Measurements from ENCODE around the gene KCNE1. TPM values are rescaled to one million over a fixed set of nuclear protein-coding genes. Genes with fewer than 3 reads are reported as not detected.
A peak's percentile ranks its signal among the peaks of the same experiment; 100 is the strongest.

Gene KCNE1
- total RNA-seq, 3 donors from 2014 or later (not counting 1 experiment from before 2014, with no cell fraction given) = 0.52 to 3.3 (median 1.6) TPM

DNA sequence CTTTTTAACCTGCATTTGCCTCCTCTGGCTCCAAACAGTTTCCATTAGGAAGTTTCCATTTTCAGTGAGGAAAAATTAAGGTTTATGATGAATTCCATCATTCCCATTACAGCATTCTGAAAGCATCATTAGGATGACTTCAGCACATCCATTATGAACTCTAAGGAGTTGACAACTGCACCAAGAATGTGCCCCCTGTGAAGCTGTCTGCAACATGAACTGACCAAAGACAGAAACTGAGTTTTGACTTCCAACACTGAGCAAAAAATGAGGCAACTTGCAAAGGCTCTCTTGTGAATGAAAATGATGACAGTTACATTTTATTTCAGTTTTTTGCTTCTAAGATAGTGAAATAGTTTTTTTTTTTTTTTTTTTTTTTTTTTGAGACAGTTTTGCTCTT, 18.3 kb upstream of the KCNE1 start:
- peaks cover 0 to 5% of the 10 kb centered on the region in 2 donors for H3K27me3 Mint-ChIP-seq (ENCODE audit: low read depth in 2 of 2)
- Histone ChIP-seq H3K27ac (ENCODE audit: low read length) (no peak overlapping the region), H3K36me3 (ENCODE audit: control insufficient read depth, insufficient read depth, low read length) (no peaks in the 10 kb centered on the region), H3K9me3 (ENCODE audit: control insufficient read depth, insufficient read depth, low read length) (no peaks in the 10 kb centered on the region), H3K4me3 (ENCODE audit: low read length) (no peak overlapping the region), H3K4me1 (ENCODE audit: control insufficient read depth, insufficient read depth, low read length) (peaks cover 23% of the 10 kb centered on the region), H3K27me3 (ENCODE audit: control insufficient read depth, insufficient read depth, low read length) (no peaks in the 10 kb centered on the region)
- no peaks in the 10 kb centered on the region for H3K9me3 Mint-ChIP-seq
- intact Hi-C loops (cut with micrococcal nuclease) = no loop called here
- no peak overlapping the region for H3K27ac Mint-ChIP-seq
- TF ChIP-seq, protein P1, sequence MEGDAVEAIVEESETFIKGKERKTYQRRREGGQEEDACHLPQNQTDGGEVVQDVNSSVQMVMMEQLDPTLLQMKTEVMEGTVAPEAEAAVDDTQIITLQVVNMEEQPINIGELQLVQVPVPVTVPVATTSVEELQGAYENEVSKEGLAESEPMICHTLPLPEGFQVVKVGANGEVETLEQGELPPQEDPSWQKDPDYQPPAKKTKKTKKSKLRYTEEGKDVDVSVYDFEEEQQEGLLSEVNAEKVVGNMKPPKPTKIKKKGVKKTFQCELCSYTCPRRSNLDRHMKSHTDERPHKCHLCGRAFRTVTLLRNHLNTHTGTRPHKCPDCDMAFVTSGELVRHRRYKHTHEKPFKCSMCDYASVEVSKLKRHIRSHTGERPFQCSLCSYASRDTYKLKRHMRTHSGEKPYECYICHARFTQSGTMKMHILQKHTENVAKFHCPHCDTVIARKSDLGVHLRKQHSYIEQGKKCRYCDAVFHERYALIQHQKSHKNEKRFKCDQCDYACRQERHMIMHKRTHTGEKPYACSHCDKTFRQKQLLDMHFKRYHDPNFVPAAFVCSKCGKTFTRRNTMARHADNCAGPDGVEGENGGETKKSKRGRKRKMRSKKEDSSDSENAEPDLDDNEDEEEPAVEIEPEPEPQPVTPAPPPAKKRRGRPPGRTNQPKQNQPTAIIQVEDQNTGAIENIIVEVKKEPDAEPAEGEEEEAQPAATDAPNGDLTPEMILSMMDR (IDR thresholded peaks at IDR 0.05) = no peak
- H3K36me3 Mint-ChIP-seq = no peaks in the 10 kb centered on the region
- peaks cover 33 to 39% of the 10 kb centered on the region in 2 donors for H3K4me1 Mint-ChIP-seq
- DNase-seq = no peak
- ATAC-seq = no peak
- H3K4me3 Mint-ChIP-seq = no peak overlapping the region

DNA sequence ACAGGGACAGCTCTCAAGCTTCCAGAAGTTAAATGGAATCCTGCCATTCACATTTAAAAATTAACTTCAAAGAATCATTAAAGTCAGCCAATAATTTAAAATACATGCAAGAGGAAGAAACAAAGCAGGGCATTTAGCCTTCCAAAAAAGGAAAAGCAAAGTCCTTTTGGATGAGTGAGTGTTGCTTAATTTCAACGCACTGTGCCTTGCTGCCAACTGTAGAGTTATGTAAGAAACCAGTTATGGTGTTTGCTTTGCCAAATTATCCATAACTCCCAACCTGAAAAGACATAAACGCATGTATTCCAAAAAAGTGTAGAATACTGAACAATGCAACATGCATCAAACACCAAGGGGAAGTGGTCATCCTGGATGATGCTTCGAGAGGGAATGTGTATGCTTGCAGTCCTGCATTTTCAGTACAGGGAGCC, 16.1 kb upstream of the KCNE1 start:
- Mint-ChIP-seq H3K4me3 (peak overlapping the region; percentile 6), H3K4me1 (peaks cover 12 to 22% of the 10 kb centered on the region in 2 donors), H3K27ac (no peak overlapping the region), H3K9me3 (no peaks in the 10 kb centered on the region), H3K36me3 (no peaks in the 10 kb centered on the region), H3K27me3 (ENCODE audit: low read depth in 2 of 2) (peaks cover 0 to under 1% of the 10 kb centered on the region in 2 donors)
- H3K27me3 ChIP-seq (ENCODE audit: control insufficient read depth, insufficient read depth, low read length) = no peaks in the 10 kb centered on the region
- ATAC-seq (no peak), DNase-seq (no peak)
- no peak overlapping the region for H3K4me3 ChIP-seq (ENCODE audit: low read length)
- H3K27ac ChIP-seq (ENCODE audit: low read length) = no peak overlapping the region
- TF ChIP-seq, protein P1 (IDR thresholded peaks at IDR 0.05) = no peak
- intact Hi-C loops (cut with micrococcal nuclease) = no loop called here
- peaks cover 7% of the 10 kb centered on the region for H3K4me1 ChIP-seq (ENCODE audit: control insufficient read depth, insufficient read depth, low read length)
- WGBS (ENCODE audit: insufficient coverage) = 100% methylated on average over 3 of the region's 3 CpGs
- no peaks in the 10 kb centered on the region for H3K9me3 ChIP-seq (ENCODE audit: control insufficient read depth, insufficient read depth, low read length)
- no peaks in the 10 kb centered on the region for H3K36me3 ChIP-seq (ENCODE audit: control insufficient read depth, insufficient read depth, low read length)

DNA sequence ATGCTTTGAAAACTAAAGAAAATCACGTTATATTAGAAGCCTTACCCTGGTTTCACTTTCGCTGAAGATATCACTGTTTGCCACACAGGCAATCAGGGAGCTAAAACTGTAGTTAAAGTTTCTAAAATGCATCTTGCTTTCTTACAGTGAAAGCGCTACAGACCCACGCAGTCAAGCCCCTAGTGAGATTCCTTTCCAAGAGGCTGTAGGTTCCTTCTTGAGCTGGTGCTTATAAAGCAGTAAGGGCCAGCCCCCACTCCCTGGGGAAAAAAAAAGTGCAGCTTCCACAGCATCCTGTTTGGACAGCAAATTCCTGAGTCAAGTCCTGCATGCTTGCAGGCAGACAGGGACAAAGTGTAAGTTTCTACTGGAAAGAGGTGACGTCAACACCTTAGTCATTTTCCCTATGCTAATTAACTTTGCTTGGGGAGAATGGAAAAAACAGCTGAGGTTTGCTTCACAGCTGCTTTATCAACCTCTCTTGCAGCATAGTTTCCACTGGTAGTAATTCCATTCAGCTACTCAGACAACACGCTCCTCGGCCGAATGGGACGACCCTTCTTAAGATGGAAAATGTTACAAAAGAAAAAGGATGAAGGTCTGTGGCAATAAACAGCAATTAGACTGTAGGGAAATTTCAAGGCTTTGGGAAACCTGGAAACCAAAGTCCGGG, 14.7 kb upstream of the KCNE1 start:
- no peaks in the 10 kb centered on the region for H3K9me3 Mint-ChIP-seq
- DNase-seq (peak in 1 of 2 donors; percentile 16), ATAC-seq (peak in 2 of 3 donors; percentile 62 to 74)
- no peaks in the 10 kb centered on the region for H3K27me3 Mint-ChIP-seq (ENCODE audit: low read depth in 2 of 2)
- peak overlapping the region; percentile 24 for H3K27ac ChIP-seq (ENCODE audit: low read length)
- 25% methylated on average over 9 of the region's 10 CpGs for WGBS (ENCODE audit: insufficient coverage)
- TF ChIP-seq, protein P1 (IDR thresholded peaks at IDR 0.05) = no peak
- peak overlapping the region; percentile 58 to 87 for H3K27ac Mint-ChIP-seq
- peak overlapping the region; percentile 62 for H3K4me3 Mint-ChIP-seq
- intact Hi-C loops (cut with micrococcal nuclease) = no loop called here
- no peaks in the 10 kb centered on the region for H3K36me3 Mint-ChIP-seq
- no peaks in the 10 kb centered on the region for H3K27me3 ChIP-seq (ENCODE audit: control insufficient read depth, insufficient read depth, low read length)
- peaks cover 12 to 22% of the 10 kb centered on the region in 2 donors for H3K4me1 Mint-ChIP-seq
- H3K9me3 ChIP-seq (ENCODE audit: control insufficient read depth, insufficient read depth, low read length) = no peaks in the 10 kb centered on the region
- peak overlapping the region; percentile 16 for H3K4me3 ChIP-seq (ENCODE audit: low read length)
- H3K4me1 ChIP-seq (ENCODE audit: control insufficient read depth, insufficient read depth, low read length) = peaks cover 7% of the 10 kb centered on the region
- no peaks in the 10 kb centered on the region for H3K36me3 ChIP-seq (ENCODE audit: control insufficient read depth, insufficient read depth, low read length)

DNA sequence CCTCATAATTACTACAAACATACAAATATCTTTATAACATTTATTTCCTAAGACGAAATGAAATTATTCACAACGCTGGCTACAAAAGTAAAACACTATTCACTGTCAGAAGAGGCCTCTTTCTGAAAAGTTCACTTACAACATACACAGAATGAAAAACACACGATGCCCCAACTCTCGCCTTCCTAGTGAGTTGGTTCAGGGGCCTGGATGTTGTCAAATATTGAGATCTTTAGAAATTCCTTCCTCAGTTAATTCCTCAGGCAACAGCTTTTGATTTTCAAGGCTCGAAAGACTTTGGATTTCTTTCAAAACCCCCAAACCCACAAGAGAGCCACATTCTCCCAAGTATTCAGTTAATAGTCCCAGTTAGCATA, 14.2 kb upstream of the KCNE1 start:
- TF ChIP-seq, protein P1 (IDR thresholded peaks at IDR 0.05) = no peak
- H3K4me3 ChIP-seq (ENCODE audit: low read length) = peak overlapping the region; percentile 16
- H3K27ac ChIP-seq (ENCODE audit: low read length) = peak overlapping the region; percentile 24
- no peaks in the 10 kb centered on the region for H3K27me3 Mint-ChIP-seq (ENCODE audit: low read depth in 2 of 2)
- H3K27ac Mint-ChIP-seq = peak overlapping the region; percentile 58 to 87
- H3K36me3 ChIP-seq (ENCODE audit: control insufficient read depth, insufficient read depth, low read length) = no peaks in the 10 kb centered on the region
- H3K27me3 ChIP-seq (ENCODE audit: control insufficient read depth, insufficient read depth, low read length) = no peaks in the 10 kb centered on the region
- no peaks in the 10 kb centered on the region for H3K36me3 Mint-ChIP-seq
- no peaks in the 10 kb centered on the region for H3K9me3 ChIP-seq (ENCODE audit: control insufficient read depth, insufficient read depth, low read length)
- peaks cover 12 to 22% of the 10 kb centered on the region in 2 donors for H3K4me1 Mint-ChIP-seq
- peak overlapping the region; percentile 62 for H3K4me3 Mint-ChIP-seq
- no peaks in the 10 kb centered on the region for H3K9me3 Mint-ChIP-seq
- DNase-seq (no peak), ATAC-seq (peak in 1 of 3 donors; percentile 25)
- peaks cover 7% of the 10 kb centered on the region for H3K4me1 ChIP-seq (ENCODE audit: control insufficient read depth, insufficient read depth, low read length)
- intact Hi-C loops (cut with micrococcal nuclease) = no loop called here
- WGBS (ENCODE audit: insufficient coverage) = 63% methylated on average over 3 of the region's 5 CpGs

Data from natural killer cell (primary cell).